Kasumi-1 (cell line): ENCODE data around the gene MYH11.
"Not testable (repeated sequence)": the region's sequence is repeated elsewhere in the genome, so short reads cannot be mapped to it uniquely, and the experiment has no call there.

Experiments
- DNase-seq, 2 experiments: peaks; one replicate each; lab custom pipeline; 2025; lab: John Stamatoyannopoulos, UW

The MYH11 gene

GRCh38 chr16:15839204-15839603, 17.6 kb downstream of the MYH11 start:
- DNase-seq, result not testable (repeated sequence)

GRCh38 chr16:15837761-15838160, 19.1 kb downstream of the MYH11 start:
- DNase-seq, result no peak

- DNase-seq, result no peak
Measured at GRCh38 chr16:15836965-15837611, 19.7 kb downstream of the MYH11 start.

GRCh38 chr16:15836074-15836473, 20.8 kb downstream of the MYH11 start:
- DNase-seq, result no peak

- DNase-seq, result no peak
Measured at GRCh38 chr16:15835136-15835878, 21.5 kb downstream of the MYH11 start.

- DNase-seq, result peak in 1 of 2 experiments; percentile 6
Measured at GRCh38 chr16:15834502-15834901, 22.3 kb downstream of the MYH11 start.

GRCh38 chr16:15833541-15833940, 23.3 kb downstream of the MYH11 start:
- DNase-seq, result no peak

- DNase-seq, result no peak
Measured at GRCh38 chr16:15832241-15832640, 24.6 kb downstream of the MYH11 start.

GRCh38 chr16:15830832-15831451, 25.9 kb downstream of the MYH11 start:
- peak; percentile 21 to 35 for DNase-seq

GRCh38 chr16:15829460-15829859, 27.4 kb downstream of the MYH11 start:
- peak; percentile 50 to 54 for DNase-seq

GRCh38 chr16:15827709-15828343, 29.0 kb downstream of the MYH11 start:
- DNase-seq, result no peak

GRCh38 chr16:15827299-15827698, 29.5 kb downstream of the MYH11 start:
- DNase-seq, result no peak

GRCh38 chr16:15825750-15826305, 31.0 kb downstream of the MYH11 start:
- DNase-seq, result no peak

- DNase-seq, result no peak
Measured at GRCh38 chr16:15822957-15823356, 33.9 kb downstream of the MYH11 start.

- DNase-seq, result no peak
Measured at GRCh38 chr16:15820837-15821236, 36.0 kb downstream of the MYH11 start.

- DNase-seq, result no peak
Measured at GRCh38 chr16:15819046-15819445, 37.8 kb downstream of the MYH11 start.

GRCh38 chr16:15817446-15817845, 39.4 kb downstream of the MYH11 start:
- no peak for DNase-seq

GRCh38 chr16:15816228-15816627, 40.6 kb downstream of the MYH11 start:
- no peak for DNase-seq

GRCh38 chr16:15812401-15812750, 44.5 kb downstream of the MYH11 start:
- DNase-seq, result not testable (repeated sequence)

GRCh38 chr16:15811481-15812400, 45.1 kb downstream of the MYH11 start:
- DNase-seq, result peak; percentile 19 to 42

GRCh38 chr16:15810949-15811348, 45.9 kb downstream of the MYH11 start:
- DNase-seq, result no peak
